HG02759 (cell line): ENCODE results near the gene SRSF6.
"Not testable (repeated sequence)": the region's sequence is repeated elsewhere in the genome, so short reads cannot be mapped to it uniquely, and the experiment has no call there.

ENCODE experiments used
- ATAC-seq: cut with Tn5 transposase; IDR thresholded peaks from one replicate; pipeline ENCODE4 v1.9.1; 2021; ENCODE audit warnings: mild to moderate bottlenecking, moderate library complexity; ENCODE audit not compliant: unreplicated experiment

Gene SRSF6

DNA sequence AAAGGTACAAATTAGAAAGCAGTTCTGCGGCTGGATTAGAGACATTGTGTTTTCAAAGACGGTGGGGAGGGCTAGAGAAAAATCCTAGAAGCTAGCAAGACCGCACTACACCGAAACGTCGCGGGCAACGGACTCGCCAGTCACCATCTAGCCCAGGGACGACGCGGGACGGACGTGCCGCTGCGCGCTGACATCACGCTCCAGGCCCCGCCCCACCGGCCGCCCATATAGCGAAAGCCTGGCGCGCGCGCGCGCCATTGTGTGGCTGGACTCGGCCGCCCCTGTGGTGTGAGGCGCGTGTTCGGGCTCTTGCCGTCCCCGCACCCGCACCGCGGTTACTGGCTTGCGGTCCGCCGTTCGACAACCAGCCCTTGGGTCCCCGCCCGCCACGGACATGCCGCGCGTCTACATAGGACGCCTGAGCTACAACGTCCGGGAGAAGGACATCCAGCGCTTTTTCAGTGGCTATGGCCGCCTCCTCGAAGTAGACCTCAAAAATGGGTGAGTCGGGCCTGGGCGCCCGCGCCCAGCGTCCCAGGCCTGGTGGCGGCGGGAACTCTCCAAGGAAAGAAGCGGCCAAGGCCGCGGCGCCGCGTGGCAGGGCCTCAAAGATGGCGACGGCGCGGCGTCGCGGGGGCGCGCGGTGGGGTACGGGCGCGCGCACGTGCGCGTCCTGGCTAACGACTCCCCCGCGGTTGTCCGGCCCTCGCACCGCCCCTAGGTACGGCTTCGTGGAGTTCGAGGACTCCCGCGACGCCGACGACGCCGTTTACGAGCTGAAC, at the start of gene SRSF6:
Gene SRSF6 (plus strand): TSS at position 257 of the 782 bp plus-strand sequence. CDS start 138 bp downstream, at position 395.
- ATAC-seq: peak; percentile 86

GRCh38 chr20:43408848-43409576, 48.7 kb upstream of the SRSF6 start:
- ATAC-seq: no peak

DNA sequence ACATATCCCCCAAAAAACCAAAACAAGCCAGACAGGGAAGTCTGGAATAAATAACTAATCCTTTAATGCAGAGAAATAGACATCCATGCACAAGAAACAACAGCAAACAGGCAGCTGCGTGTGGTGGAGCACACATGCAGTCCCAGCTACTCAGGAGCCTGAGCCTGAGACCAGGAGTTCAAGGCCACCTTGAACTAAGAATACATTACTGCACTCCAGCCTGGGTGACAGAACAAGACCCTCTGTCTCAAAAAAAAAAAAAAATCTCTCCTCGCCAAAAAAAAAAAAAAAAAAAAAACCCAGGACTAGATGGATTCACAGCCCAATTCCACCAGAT, 48.2 kb upstream of the SRSF6 start:
- no peak for ATAC-seq

DNA sequence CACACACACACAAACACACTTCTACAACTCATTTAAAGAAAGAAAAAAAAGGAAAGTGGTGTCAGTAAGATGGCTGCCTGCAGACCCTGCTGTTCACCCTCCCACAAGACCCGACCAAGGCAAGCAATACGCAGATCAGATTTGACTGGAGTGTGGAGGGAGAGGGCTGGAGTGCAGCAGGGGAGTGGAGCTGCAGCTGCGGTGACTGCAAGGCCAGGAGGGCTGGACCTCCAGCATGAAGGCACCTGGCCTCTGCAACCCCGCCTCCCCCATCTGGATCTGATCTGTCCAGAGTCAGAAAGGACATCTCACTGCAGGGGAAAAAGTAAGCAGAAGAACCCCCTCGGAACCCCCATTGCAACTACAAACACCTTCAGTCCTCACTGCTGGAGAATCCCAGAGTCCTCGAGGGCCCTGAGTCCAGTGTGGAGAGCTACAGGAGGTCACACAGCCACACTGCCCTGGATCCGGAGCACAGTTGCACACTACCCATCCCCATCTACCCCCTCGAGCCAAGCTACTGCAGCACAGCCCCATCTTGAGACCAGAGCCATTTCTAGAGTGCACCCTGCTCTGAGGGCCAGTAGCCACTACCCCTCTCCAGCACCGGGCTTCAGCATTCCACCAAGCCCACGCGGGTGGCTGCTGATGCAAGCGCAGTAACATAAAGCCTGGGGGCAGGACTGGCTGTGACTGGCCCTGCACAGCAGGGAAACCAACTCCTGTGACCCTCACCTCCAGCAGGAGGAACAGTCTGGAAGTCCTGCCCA, 41.9 kb upstream of the SRSF6 start:
- ATAC-seq: no peak

GRCh38 chr20:43416591-43417228, 41.0 kb upstream of the SRSF6 start:
- no peak for ATAC-seq

DNA sequence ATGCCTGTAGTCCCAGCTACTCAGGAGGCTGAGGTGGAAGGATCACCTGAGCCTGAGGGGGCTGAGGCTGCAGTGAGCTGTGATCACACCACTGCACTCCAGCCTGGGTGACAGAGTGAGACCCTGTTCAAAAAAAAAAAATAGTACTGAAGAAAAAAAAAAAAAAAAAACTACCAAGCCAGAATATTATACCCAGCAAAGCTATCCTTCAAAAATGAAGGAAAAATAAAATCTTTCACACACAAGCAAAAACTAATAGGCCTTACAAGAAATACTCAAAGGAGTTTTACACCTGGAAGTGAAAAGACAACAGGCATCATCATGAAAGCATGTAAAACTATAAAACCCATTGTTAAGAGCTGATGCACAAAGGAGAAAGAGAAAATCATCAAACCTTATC, 37.5 kb upstream of the SRSF6 start:
- no peak for ATAC-seq

GRCh38 chr20:43420913-43421312, 36.8 kb upstream of the SRSF6 start:
- ATAC-seq: not testable (repeated sequence)

DNA sequence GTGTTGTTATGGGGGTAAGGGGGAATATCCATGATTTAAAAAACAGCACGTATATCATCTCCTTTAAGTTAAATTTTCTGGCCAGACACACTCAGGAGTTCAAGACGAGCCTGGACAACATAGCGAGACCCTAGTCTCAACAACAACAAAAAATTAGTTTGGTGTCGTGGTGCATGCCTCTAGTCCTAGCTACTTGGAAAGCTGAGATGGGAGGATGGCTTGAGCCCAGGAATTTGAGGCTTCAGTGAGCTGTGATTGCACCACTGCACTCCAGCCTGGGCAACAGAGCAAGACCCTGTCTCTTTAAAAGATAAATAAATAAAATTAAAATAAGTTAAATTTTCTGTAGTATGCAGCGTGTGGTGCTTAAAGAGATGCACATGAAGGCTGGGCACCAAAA, 31.5 kb upstream of the SRSF6 start:
- no peak for ATAC-seq

DNA sequence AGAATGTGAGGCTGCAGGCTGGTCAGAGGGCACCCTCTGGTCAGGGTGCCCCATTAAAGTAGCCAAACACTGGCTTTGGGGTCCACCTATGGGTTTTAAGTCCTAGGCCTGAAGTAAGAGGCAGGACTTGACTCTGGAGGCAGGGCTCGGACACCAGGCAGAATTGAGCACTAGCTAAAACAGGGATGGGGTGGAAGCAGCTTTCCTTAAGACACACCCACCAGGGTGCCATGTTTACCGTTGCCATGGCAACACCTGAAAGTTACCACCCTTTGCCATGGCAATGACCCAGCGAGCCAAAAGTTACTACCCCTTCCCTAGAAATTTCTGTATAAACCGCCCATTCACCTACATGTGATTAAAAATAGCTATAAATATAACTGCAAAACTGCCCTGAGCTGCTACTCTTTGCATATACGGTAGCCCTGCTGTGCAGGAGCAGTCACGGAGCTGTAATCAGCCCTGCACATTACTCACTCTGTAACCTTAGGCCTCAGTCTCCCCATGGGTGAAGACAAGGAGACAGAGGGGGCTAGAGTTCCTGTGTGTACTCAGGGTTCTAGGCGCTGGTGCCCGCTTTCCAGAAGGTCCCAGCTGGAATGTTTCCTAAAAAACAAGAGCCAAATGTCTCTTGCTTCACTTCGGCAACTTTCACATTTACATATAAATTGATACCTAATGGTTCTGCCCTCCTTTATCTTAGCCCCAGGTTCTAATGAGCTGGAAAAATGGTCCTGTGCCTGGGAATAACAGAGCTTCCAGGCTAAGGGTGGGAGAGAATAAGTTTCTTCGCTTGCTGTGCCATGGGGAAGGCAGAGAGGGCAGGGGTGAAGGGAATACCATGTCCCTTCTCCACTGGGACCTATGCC, 27.2 kb upstream of the SRSF6 start:
- no peak for ATAC-seq

DNA sequence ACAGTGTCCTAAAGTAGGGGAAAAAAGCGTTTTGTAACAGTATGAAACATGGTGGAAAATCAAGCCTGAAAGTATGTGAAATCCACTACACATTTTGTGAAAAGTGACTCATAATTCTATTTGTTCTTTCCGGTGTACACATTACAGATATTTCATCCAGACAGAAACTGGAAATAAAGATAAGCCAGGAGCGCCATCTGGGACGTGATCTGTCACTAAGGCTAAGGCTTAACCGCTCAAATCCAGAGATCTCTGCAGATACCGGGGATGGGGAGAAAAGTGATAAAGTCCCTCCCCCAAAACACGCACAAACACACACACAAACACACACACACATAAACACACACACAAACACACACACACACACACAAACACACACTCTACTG, 26.6 kb upstream of the SRSF6 start:
- no peak for ATAC-seq

DNA sequence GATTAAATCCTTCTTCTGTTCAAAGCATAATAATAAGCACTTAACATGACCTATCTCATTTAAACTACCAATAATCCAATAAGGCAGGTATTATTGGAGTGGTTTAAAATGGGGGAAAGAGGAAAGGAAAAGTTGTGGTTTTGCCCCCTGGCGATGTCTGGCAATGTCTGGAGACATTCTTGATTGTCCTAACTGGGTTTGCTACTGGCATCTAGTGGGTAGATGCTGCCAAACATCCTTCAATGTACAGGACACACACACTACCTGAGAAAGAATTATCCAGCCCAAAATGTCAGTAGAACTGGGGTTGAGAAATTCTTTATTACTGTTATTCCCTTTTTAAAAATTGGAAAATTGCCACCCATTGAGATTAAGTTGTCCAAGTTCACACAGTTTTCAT, 25.2 kb upstream of the SRSF6 start:
- no peak for ATAC-seq

DNA sequence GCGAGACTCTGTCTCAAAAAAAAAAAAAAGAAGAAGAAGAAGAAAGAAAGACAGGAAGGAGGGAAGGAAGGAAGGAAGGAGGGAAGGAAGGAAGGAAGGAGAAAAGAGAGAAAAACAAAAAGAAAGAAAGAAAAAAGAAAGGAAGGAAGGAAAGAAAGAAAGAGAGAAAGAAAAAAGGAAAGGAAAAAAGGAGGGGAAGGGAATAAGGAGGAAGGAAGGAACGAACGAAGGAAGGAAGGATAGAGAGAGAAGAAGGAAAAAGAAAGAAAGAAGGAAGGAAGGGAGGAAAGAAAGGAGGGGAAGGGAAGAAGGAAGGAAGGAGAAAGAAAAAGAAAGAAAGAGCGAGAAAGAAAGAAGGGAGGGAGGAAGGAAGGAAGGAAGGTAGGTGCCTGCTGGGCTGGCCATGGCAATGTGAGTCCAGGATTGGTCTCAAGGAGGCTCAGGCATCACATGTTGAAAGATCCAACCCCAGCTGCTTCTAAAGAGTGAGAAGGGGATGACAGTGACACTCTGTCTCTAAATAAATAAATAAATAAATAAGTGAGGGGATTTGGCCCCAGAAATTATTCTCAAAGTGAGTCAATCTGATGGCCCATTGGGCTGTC, 24.3 kb upstream of the SRSF6 start:
- no peak for ATAC-seq

DNA sequence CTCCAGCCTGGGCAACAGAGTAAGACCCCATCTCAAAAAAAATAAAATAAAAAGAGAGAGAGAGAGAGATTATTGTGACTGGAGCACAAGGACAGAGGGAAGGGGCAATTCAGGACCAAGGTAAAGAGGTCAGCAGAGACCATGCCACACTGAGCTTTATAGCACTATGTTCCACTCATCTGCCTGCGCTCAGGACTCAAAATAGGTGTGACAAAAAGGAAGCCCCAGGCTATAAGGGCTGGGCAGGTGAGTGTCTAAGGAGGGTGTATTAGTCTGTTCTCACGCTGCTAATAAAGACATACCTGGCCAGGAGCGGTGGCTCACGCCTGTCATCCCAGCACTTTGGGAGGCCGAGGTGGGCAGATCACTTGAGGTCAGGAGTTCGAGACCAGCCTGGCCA, 23.1 kb upstream of the SRSF6 start:
- no peak for ATAC-seq

DNA sequence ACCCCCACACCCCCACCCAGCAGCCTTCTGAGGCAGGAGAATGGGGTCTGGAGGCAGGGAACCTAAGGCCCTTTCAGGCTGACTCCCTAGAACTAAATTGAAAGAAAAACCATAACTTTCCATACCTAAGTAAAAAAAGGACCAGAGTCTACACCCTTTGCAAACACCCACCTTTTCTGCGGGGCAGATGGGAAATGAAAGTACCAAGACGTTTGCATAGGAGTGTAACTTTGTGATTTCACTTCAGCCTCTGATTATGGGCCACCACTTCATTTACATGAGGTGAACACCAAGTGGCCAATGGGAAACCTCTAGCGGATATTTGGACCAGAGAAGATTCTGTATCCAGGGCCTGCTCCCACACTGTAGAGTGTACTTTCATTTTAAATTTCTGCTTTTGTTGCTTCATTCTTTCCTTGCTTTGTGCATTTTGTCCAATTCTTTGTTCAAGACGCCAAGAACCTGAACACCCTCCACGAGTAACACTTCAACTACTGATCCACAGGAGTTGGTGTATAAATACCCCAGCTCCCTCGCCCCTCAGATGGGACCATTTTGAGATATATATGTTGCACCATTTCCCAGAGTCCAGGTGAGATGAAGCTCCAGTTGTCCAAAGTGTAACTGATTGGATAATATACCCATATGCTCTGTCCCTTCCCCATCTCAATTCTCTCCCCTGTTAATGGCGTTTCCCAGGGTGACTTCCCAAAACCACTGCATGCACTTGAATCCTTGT, 18.9 kb upstream of the SRSF6 start:
- peak; percentile 77 for ATAC-seq

- no peak for ATAC-seq
These were observed 17.2 kb upstream of the SRSF6 start for GRCh38 chr20:43440531-43440930.

DNA sequence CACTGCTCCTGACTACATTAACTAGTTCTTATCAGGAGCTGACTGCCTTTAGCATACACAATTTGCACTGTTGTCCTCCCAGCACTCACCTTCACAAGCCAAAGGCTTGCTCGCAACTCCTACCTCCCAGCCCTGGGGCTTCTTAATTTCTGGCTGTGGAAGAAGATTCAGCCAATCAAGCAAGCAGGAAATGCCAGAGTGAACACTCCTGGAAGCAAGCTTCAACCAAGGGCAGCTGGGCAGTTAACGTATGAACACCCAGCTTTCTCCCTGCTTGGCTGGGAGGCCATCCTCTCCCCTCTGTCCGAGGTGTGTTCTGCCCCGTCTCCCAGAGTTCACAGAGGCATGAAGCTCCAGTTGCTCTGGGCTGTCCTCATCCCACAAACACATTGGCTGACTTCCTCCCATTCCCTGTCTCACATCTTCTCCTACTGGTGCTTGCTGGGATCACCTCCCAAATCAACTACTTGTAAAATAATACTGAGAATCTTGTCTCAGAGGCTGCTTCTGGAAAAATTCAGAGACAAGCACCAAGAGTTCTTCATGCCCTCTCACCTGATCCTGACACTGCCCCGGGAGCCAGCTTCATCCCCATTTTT, 15.3 kb upstream of the SRSF6 start:
- ATAC-seq: no peak

DNA sequence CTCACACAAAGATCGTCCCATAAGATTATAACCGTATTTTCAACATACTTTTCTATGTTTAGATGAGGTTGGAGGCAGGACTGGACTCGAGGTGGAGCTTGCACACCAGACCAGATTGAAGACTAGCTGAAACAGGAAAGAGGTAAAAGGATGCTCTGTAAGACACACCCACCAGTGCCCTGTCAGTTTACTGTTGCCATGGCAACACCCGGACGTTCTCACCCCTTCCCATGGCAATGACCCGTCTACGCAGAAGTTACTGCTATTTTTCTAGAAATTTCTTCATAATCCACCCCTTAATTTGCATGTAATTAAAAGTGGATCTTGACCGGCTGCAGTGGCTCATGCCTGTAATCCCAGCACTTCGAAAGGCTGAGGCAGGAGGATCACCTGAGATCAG, 13.6 kb upstream of the SRSF6 start:
- ATAC-seq: no peak

DNA sequence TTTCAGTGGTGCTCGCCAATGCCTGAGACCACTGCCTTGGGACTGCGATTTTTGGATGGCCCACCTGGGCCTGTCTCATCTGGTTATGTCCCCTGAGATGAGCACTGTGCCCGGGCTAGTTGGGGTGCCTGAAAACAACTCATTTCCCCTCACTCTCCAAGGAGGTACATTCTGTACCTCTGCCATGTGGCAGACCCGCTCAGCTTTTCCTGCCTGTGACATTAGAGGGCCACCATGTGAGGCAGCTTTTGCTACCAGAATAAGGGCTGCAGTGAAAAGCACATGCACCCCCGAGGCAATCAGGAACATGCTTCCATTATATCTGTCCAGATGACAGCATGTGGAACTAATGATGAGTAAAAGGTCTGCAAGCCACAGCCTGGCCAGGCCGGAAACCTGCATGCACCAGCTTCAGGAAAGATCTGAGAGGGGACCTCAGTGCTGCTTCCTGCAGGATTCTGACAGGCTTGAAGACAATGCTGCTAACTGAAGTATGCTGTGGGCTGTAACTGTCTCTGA, 11.3 kb upstream of the SRSF6 start:
- ATAC-seq: no peak

DNA sequence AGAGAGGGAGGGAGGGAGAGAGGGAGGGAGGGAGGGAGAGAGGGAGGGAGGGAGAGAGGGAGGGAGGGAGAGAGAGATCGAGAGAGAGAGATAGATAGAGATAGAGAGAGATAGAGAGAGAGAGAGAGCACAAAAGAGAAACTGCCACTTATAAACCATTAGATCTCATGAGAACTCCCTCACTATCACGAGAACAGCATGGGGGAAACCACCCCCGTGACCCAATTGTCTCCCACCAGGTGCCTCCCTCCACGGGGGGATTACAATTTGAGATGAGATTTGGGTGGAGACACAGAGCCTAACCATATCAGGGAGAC, 9.3 kb upstream of the SRSF6 start:
- not testable (repeated sequence) for ATAC-seq
